Measurements from ENCODE around the gene CASS4. TPM values are rescaled to one million over a fixed set of nuclear protein-coding genes. Genes with fewer than 3 reads are reported as not detected.

Gene CASS4
- polyA plus RNA-seq, 1 donor (not counting 4 experiments of a cell fraction or from before 2014, with no cell fraction given): 0.01 TPM

DNA sequence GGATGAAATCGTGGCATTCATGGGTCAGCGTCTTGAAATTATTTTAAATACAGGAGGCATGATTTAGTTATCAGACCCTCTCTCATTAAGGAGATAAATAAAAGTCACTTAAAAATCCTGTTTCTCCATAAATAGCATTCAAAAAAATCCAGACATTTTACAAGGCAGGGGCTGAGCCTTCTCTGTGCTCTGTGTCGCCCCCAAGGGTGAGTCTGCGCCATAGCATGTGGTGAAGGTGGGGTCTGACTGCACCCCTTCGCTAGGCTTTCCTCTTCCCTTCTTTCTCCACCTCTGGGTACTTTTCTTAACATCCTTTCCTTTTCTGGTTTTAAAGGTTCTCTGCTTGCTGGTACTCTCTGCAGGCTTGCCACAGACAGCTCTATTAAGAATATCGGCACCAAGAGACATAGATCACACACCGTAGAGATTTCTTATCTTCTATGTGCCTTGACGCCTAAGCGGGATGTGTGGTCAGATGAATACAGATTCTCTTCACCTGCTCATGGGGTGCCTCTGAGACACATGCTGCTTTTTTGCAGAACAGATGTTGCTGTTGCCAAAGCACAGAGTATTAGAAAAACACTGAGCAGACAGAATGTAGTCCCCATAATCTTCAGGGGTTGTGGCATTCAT, 92.4 kb downstream of the CASS4 start:
- Histone ChIP-seq H4K20me1 (ENCODE audit: control insufficient read depth, extremely low read depth, insufficient read depth, low read length) (no peaks in the 10 kb centered on the region), H3K79me2 (ENCODE audit: control insufficient read depth, insufficient read depth, low read length) (peaks cover 4% of the 10 kb centered on the region), H3K4me1 (ENCODE audit: control insufficient read depth, extremely low read depth, insufficient read depth, low read length) (no peaks in the 10 kb centered on the region), H3K9ac (ENCODE audit: control insufficient read depth, extremely low read depth, insufficient read depth, low read length) (no peak overlapping the region), H3K9me1 (ENCODE audit: control insufficient read depth, extremely low read depth, insufficient read depth, low read length) (peaks cover 2% of the 10 kb centered on the region), H3K27ac (ENCODE audit: control insufficient read depth, insufficient read depth, low read length) (no peak overlapping the region), H2AFZ (ENCODE audit: control insufficient read depth, low read length) (no peak overlapping the region), H3K27me3 (ENCODE audit: control insufficient read depth, extremely low read depth, insufficient read depth, low read length) (no peaks in the 10 kb centered on the region), H3K9me3 (ENCODE audit: control insufficient read depth, low read depth, low read length) (no peaks in the 10 kb centered on the region), H3K4me3 (ENCODE audit: control insufficient read depth in 2 of 3, extremely low read depth in 1 of 3, insufficient read depth in 2 of 3, low read depth in 1 of 3, low read length in 3 of 3) (no peak overlapping the region), H3K36me3 (ENCODE audit: control insufficient read depth in 2 of 2, extremely low read depth in 1 of 2, insufficient read depth in 2 of 2, low read length in 2 of 2) (peaks cover 3 to 10% of the 10 kb centered on the region in 2 experiments), H3K4me2 (ENCODE audit: control insufficient read depth, extremely low read depth, insufficient read depth, low read depth, low read length) (no peak overlapping the region)
- DNase-seq (ENCODE audit: low read depth, low spot score) (no peak), FAIRE-seq (no peak)
- TF ChIP-seq, protein P1, sequence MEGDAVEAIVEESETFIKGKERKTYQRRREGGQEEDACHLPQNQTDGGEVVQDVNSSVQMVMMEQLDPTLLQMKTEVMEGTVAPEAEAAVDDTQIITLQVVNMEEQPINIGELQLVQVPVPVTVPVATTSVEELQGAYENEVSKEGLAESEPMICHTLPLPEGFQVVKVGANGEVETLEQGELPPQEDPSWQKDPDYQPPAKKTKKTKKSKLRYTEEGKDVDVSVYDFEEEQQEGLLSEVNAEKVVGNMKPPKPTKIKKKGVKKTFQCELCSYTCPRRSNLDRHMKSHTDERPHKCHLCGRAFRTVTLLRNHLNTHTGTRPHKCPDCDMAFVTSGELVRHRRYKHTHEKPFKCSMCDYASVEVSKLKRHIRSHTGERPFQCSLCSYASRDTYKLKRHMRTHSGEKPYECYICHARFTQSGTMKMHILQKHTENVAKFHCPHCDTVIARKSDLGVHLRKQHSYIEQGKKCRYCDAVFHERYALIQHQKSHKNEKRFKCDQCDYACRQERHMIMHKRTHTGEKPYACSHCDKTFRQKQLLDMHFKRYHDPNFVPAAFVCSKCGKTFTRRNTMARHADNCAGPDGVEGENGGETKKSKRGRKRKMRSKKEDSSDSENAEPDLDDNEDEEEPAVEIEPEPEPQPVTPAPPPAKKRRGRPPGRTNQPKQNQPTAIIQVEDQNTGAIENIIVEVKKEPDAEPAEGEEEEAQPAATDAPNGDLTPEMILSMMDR (optimal IDR thresholded peaks at IDR 0.05 in 1 of 3, IDR thresholded peaks at IDR 0.05 in 1 of 3, conservative IDR thresholded peaks at IDR 0.05 in 1 of 3; ENCODE audit: extremely low read depth in 1 of 3, insufficient read depth in 2 of 3, low read length in 3 of 3): peak; percentile 31 to 47 (median 42)
- no peak for TF ChIP-seq EZH2 (IDR thresholded peaks at IDR 0.05; ENCODE audit: low read length)
- dilution Hi-C loops (cut with MboI; ENCODE audit: extremely low pct_ligation_motif_present, low sequenced_read_pairs): no loop called here

DNA sequence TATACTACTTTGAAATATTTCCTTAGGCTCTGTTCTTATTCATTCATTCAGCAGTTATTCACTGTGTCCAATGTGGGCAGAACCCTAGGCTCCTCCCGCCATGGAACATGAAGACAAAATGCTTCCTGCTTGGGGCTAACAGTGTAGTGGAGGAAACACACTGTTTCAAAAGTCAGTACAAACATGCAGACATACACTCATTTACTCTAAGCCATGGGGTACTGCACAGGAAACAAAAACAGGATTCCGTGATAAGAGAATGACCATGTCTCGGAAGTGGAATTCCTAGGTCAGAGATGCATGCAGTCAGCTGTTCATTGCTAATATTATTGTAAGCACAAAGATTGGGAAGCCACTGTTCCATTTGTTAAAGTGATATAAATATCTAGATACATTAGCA, 94.0 kb downstream of the CASS4 start:
- H3K36me3 ChIP-seq (ENCODE audit: control insufficient read depth in 2 of 2, extremely low read depth in 1 of 2, insufficient read depth in 2 of 2, low read length in 2 of 2): peaks cover 3 to 10% of the 10 kb centered on the region in 2 experiments
- H3K4me1 ChIP-seq (ENCODE audit: control insufficient read depth, extremely low read depth, insufficient read depth, low read length): no peaks in the 10 kb centered on the region
- no peak overlapping the region for H3K4me3 ChIP-seq (ENCODE audit: control insufficient read depth in 2 of 3, extremely low read depth in 1 of 3, insufficient read depth in 2 of 3, low read depth in 1 of 3, low read length in 3 of 3)
- no peak overlapping the region for H3K9ac ChIP-seq (ENCODE audit: control insufficient read depth, extremely low read depth, insufficient read depth, low read length)
- FAIRE-seq (no peak), DNase-seq (ENCODE audit: low read depth, low spot score) (no peak)
- no peaks in the 10 kb centered on the region for H3K9me3 ChIP-seq (ENCODE audit: control insufficient read depth, low read depth, low read length)
- dilution Hi-C loops (cut with MboI; ENCODE audit: extremely low pct_ligation_motif_present, low sequenced_read_pairs): no loop called here
- H3K4me2 ChIP-seq (ENCODE audit: control insufficient read depth, extremely low read depth, insufficient read depth, low read depth, low read length): no peak overlapping the region
- no peaks in the 10 kb centered on the region for H4K20me1 ChIP-seq (ENCODE audit: control insufficient read depth, extremely low read depth, insufficient read depth, low read length)
- H3K79me2 ChIP-seq (ENCODE audit: control insufficient read depth, insufficient read depth, low read length): peaks cover 2% of the 10 kb centered on the region
- TF ChIP-seq, protein P1 (optimal IDR thresholded peaks at IDR 0.05 in 1 of 3, IDR thresholded peaks at IDR 0.05 in 1 of 3, conservative IDR thresholded peaks at IDR 0.05 in 1 of 3; ENCODE audit: extremely low read depth in 1 of 3, insufficient read depth in 2 of 3, low read length in 3 of 3): no peak
- TF ChIP-seq EZH2 (IDR thresholded peaks at IDR 0.05; ENCODE audit: low read length): no peak
- no peaks in the 10 kb centered on the region for H3K27me3 ChIP-seq (ENCODE audit: control insufficient read depth, extremely low read depth, insufficient read depth, low read length)
- H2AFZ ChIP-seq (ENCODE audit: control insufficient read depth, low read length): no peak overlapping the region
- H3K9me1 ChIP-seq (ENCODE audit: control insufficient read depth, extremely low read depth, insufficient read depth, low read length): peaks cover 2% of the 10 kb centered on the region
- H3K27ac ChIP-seq (ENCODE audit: control insufficient read depth, insufficient read depth, low read length): no peak overlapping the region

Small RNAs within 50 kb of the gene (small RNA-seq; reads per million reads assigned to genes)
- gene RPL39P (ENCODE audit: insufficient read length in 3 of 3, low read depth in 3 of 3, low replicate concordance in 1 of 3): 0 reads per million in 3 experiments

Other genes starting within 250 kb of the CASS4 start
- gene MC3R, start 163.5 kb upstream of the CASS4 start, polyA plus RNA-seq: not detected in 3 replicates
- gene FAM210B, start 53.3 kb upstream of the CASS4 start, polyA plus RNA-seq: 29.7 to 34.5 TPM (median 33.6 TPM) in 3 replicates
- 10.9 to 36.1 TPM (median 31.4 TPM) in 3 replicates for gene AURKA, start 20.0 kb upstream of the CASS4 start, polyA plus RNA-seq
- 40.3 to 43.3 TPM (median 41.8 TPM) in 3 replicates for gene CSTF1, start 19.6 kb upstream of the CASS4 start, polyA plus RNA-seq
- gene RTF2, start 56.4 kb downstream of the CASS4 start, polyA plus RNA-seq: 54.9 to 63.4 TPM (median 58.8 TPM) in 3 replicates
- gene FAM209A, start 112.5 kb downstream of the CASS4 start, polyA plus RNA-seq: 0.35 to 0.55 TPM in 2 of 3 replicates, not detected in the other
- 0.12 to 0.38 TPM (median 0.18 TPM) in 3 replicates for gene FAM209B, start 121.0 kb downstream of the CASS4 start, polyA plus RNA-seq
- 5.5 to 24.7 TPM (median 11.5 TPM) in 3 replicates for gene TFAP2C, start 217.0 kb downstream of the CASS4 start, polyA plus RNA-seq

All from keratinocyte (primary cell).